HS-5 (cell line): ENCODE data around the gene TAS1R3.

Source experiments
- DNase-seq: peaks from one replicate; pipeline ENCODE4 v3.0.0-alpha.2; 2012; ENCODE audit warnings: low read depth

TAS1R3 gene

GRCh38 chr1:1340185-1340584 is 9.1 kb downstream of the TAS1R3 start:
- no peak for DNase-seq

GRCh38 chr1:1340791-1341548 is 9.9 kb downstream of the TAS1R3 start:
- no peak for DNase-seq

- DNase-seq, result no peak
These were observed 10.5 kb downstream of the TAS1R3 start for GRCh38 chr1:1341549-1342021.

- no peak for DNase-seq
These were observed 11.0 kb downstream of the TAS1R3 start for GRCh38 chr1:1342061-1342562.

- DNase-seq, result no peak
These were observed 11.6 kb downstream of the TAS1R3 start for GRCh38 chr1:1342584-1343115.

- no peak for DNase-seq
These were observed 12.8 kb downstream of the TAS1R3 start for GRCh38 chr1:1343811-1344421.

- peak; percentile 69 for DNase-seq
These were observed 13.7 kb downstream of the TAS1R3 start for GRCh38 chr1:1344655-1345361.

- DNase-seq, result no peak
These were observed 14.3 kb downstream of the TAS1R3 start for GRCh38 chr1:1345384-1345783.

- no peak for DNase-seq
These were observed 14.9 kb downstream of the TAS1R3 start for GRCh38 chr1:1345860-1346500.

GRCh38 chr1:1346501-1346890 is 15.4 kb downstream of the TAS1R3 start:
- DNase-seq, result no peak

GRCh38 chr1:1347026-1347595 is 16.0 kb downstream of the TAS1R3 start:
- no peak for DNase-seq

- DNase-seq, result no peak
These were observed 16.8 kb downstream of the TAS1R3 start for GRCh38 chr1:1347663-1348419.

- no peak for DNase-seq
These were observed 17.6 kb downstream of the TAS1R3 start for GRCh38 chr1:1348420-1349255.

GRCh38 chr1:1349256-1350012 is 18.4 kb downstream of the TAS1R3 start, which contains the start of gene DVL1:
Gene DVL1 (minus strand): TSS chr1:1349418. CDS start chr1:1349065, 353 bp downstream.
- no peak for DNase-seq

- DNase-seq, result no peak
These were observed 20.7 kb downstream of the TAS1R3 start for GRCh38 chr1:1351511-1352427.

GRCh38 chr1:1352786-1353388 is 21.8 kb downstream of the TAS1R3 start:
- no peak for DNase-seq

GRCh38 chr1:1353389-1354151 is 22.5 kb downstream of the TAS1R3 start:
- no peak for DNase-seq
